ENCODE measurements around the gene ZFPM1. TPM values are rescaled to one million over a fixed set of nuclear protein-coding genes. Genes with fewer than 3 reads are reported as not detected.

ZFPM1 gene
- total and polyA plus RNA-seq, 10 donors: 2.3 to 25.3 (median 8.9) TPM

- peaks cover 0 to 10% (median 1%) of the 10 kb centered on the region in 6 donors for H3K4me1 ChIP-seq
- no peak for TF ChIP-seq CTCF (IDR thresholded peaks at IDR 0.05 in 8 of 11, conservative IDR thresholded peaks at IDR 0.05 in 3 of 11)
- TF ChIP-seq POLR2A (IDR thresholded peaks at IDR 0.05): no peak
- no peak for TF ChIP-seq POLR2AphosphoS5 (IDR thresholded peaks at IDR 0.05)
- H3K9me3 ChIP-seq: no peaks in the 10 kb centered on the region
- H3K4me3 ChIP-seq: no peak overlapping the region
- no peaks in the 10 kb centered on the region for H3K36me3 ChIP-seq
- H3K27me3 ChIP-seq (replicated peaks in 1 of 7): peaks cover 0 to 7% (median 0%) of the 10 kb centered on the region in 7 donors
- WGBS, 5 donors: 86 to 93% (median 90%) methylated on average over 15 to 16 of the region's 16 CpGs
- H3K27ac ChIP-seq: no peak overlapping the region
- DNase-seq: no peak
- intact Hi-C loops (cut with DNase I; ENCODE audit: low total_unique reads): no loop called here
Measured at GRCh38 chr16:88412766-88413165, 40.3 kb upstream of the ZFPM1 start.

GRCh38 chr16:88413231-88413630, 39.8 kb upstream of the ZFPM1 start:
- no peak for DNase-seq
- 84 to 94% (median 90%) methylated on average over 12 of the region's 12 CpGs for WGBS, 5 donors
- peaks cover 0 to 7% (median 0%) of the 10 kb centered on the region in 7 donors for H3K27me3 ChIP-seq (replicated peaks in 1 of 7)
- no peak overlapping the region for H3K4me3 ChIP-seq
- TF ChIP-seq POLR2AphosphoS5 (IDR thresholded peaks at IDR 0.05) (no peak), POLR2A (IDR thresholded peaks at IDR 0.05) (no peak), CTCF (IDR thresholded peaks at IDR 0.05 in 8 of 11, conservative IDR thresholded peaks at IDR 0.05 in 3 of 11) (no peak)
- no peaks in the 10 kb centered on the region for H3K9me3 ChIP-seq
- H3K27ac ChIP-seq: no peak overlapping the region
- no peaks in the 10 kb centered on the region for H3K36me3 ChIP-seq
- peaks cover 0 to 7% (median 0%) of the 10 kb centered on the region in 6 donors for H3K4me1 ChIP-seq
- intact Hi-C loops (cut with DNase I; ENCODE audit: low total_unique reads): no loop called here

- H3K36me3 ChIP-seq: no peaks in the 10 kb centered on the region
- peaks cover 0 to 7% (median under 1%) of the 10 kb centered on the region in 6 donors for H3K4me1 ChIP-seq
- no peak overlapping the region for H3K27ac ChIP-seq
- H3K4me3 ChIP-seq: no peak overlapping the region
- intact Hi-C loops (cut with DNase I; ENCODE audit: low total_unique reads): no loop called here
- WGBS, 5 donors: 89 to 100% (median 96%) methylated on average over 3 to 12 of the region's 12 CpGs
- H3K27me3 ChIP-seq (replicated peaks in 1 of 7): peaks cover 0 to 7% (median 0%) of the 10 kb centered on the region in 7 donors
- TF ChIP-seq POLR2A (IDR thresholded peaks at IDR 0.05) (no peak), CTCF (IDR thresholded peaks at IDR 0.05 in 8 of 11, conservative IDR thresholded peaks at IDR 0.05 in 3 of 11) (no peak), POLR2AphosphoS5 (IDR thresholded peaks at IDR 0.05) (no peak)
- DNase-seq: no peak
- H3K9me3 ChIP-seq: no peaks in the 10 kb centered on the region
Measured at GRCh38 chr16:88413631-88414030, 39.4 kb upstream of the ZFPM1 start.

GRCh38 chr16:88414521-88415380, 38.3 kb upstream of the ZFPM1 start:
- Histone ChIP-seq H3K9me3 (no peaks in the 10 kb centered on the region), H3K4me1 (peaks cover 0 to 15% (median 0%) of the 10 kb centered on the region in 6 donors), H3K36me3 (no peaks in the 10 kb centered on the region), H3K27me3 (replicated peaks in 1 of 7) (peaks cover 0 to 17% (median 0%) of the 10 kb centered on the region in 7 donors), H3K27ac (no peak overlapping the region), H3K4me3 (no peak overlapping the region)
- no peak for DNase-seq
- intact Hi-C loops (cut with DNase I; ENCODE audit: low total_unique reads): no loop called here
- no peak for TF ChIP-seq CTCF (IDR thresholded peaks at IDR 0.05 in 8 of 11, conservative IDR thresholded peaks at IDR 0.05 in 3 of 11)
- TF ChIP-seq POLR2A (IDR thresholded peaks at IDR 0.05): no peak
- no peak for TF ChIP-seq POLR2AphosphoS5 (IDR thresholded peaks at IDR 0.05)
- WGBS, 5 donors: 85 to 91% (median 88%) methylated on average over 9 to 34 of the region's 34 CpGs
